HCT116 (cell line): ENCODE results near the gene GORASP1. TPM values are rescaled to one million over a fixed set of nuclear protein-coding genes. Genes with fewer than 3 reads are reported as not detected.

Experiments
- ATAC-seq: fragments of 200-7000 bp; cut with Tn5 transposase; 2 replicates; pipeline ENCODE4 v1.9.1; 2020; ENCODE audit warnings: mild to moderate bottlenecking, moderate library complexity
- BruUV-seq: library from RNA; stranded (reverse); fragments of 400-500 nt; replicated peaks from 2 replicates; lab custom pipeline; 2021; lab: Mats Ljungman, UMichigan
- CTCF ChIA-PET: fragments of 300-600 bp; sonication (Branson Sonifier 250); formaldehyde crosslinking; loops from one replicate; lab custom pipeline; 2021; ENCODE audit warnings: antibody characterized with exemption; lab: Charles Lee
- POLR2A ChIA-PET: fragments of 300-600, 350-600 bp; sonication (Branson Sonifier 250); formaldehyde crosslinking; loops from one replicate; lab custom pipeline; 2021; ENCODE audit warnings: antibody characterized with exemption; lab: Charles Lee
- RAD21 ChIA-PET, 2 experiments: fragments of 300-600 bp; sonication (Branson Sonifier 250); formaldehyde crosslinking; loops; one replicate each; lab custom pipeline; 2023; ENCODE audit warnings: low total read pairs in 2 of 2; ENCODE audit not compliant: uncharacterized antibody in 2 of 2, unreplicated experiment in 2 of 2, low non-redundant PET in 1 of 2; lab: Charles Lee
- DNase-seq: peaks from one replicate; pipeline ENCODE4 v3.0.0-alpha.2; 2010; ENCODE audit warnings: low read depth, low spot score
- H2AFZ ChIP-seq: fragments of 200-600 bp; shearing (Covaris generic), sonication (generic); 2 replicates; pipeline ENCODE4 v1.6.1; 2017; ENCODE audit warnings: low read depth, mixed run types, mixed read lengths, antibody characterized with exemption, low read length; ENCODE audit not compliant: poor library complexity, severe bottlenecking
- H3K27ac ChIP-seq: 2 replicates; pipeline ENCODE4 v1.5.1; 2012; ENCODE audit warnings: low read depth, low read length
- H3K27me3 ChIP-seq: fragments of 200-600 bp; sonication (generic); 2 replicates; pipeline ENCODE4 v1.6.1; 2016; ENCODE audit warnings: mixed run types, low read length, mixed read lengths; ENCODE audit not compliant: insufficient read depth
- H3K36me3 ChIP-seq, 2 experiments: fragments of 200-500 bp in 1 of 2; fragments of 200-600 bp in 1 of 2; sonication (Bioruptor generic) in 1 of 2; sonication (generic) in 1 of 2; 2 replicates each; pipeline versions ENCODE4 v1.5.1 to v1.6.1; 2014 to 2016; ENCODE audit warnings: low read length in 2 of 2, inconsistent platforms in 1 of 2, mixed read lengths in 1 of 2, mixed run types in 1 of 2; ENCODE audit not compliant: insufficient read depth in 2 of 2, control insufficient read depth in 1 of 2
- H3K4me1 ChIP-seq, 2 experiments: fragments of 200-600 bp in 1 of 2; sonication (generic) in 1 of 2; 2 replicates each; pipeline versions ENCODE4 v1.5.1 to v1.6.1; 2012 to 2017; ENCODE audit warnings: low read length in 2 of 2, inconsistent platforms in 1 of 2, mild to moderate bottlenecking in 1 of 2, mixed read lengths in 1 of 2, mixed run types in 1 of 2, moderate library complexity in 1 of 2; ENCODE audit not compliant: insufficient read depth in 2 of 2, control insufficient read depth in 1 of 2
- H3K4me2 ChIP-seq: fragments of 200-600 bp; sonication (generic); 2 replicates; pipeline ENCODE4 v1.6.1; 2017; ENCODE audit warnings: mixed run types, low read length, mixed read lengths
- H3K4me3 ChIP-seq, 2 experiments: fragments of 200-600 bp in 1 of 2; sonication (generic) in 1 of 2; replicated peaks in 1 of 2; 2 replicates each; pipeline ENCODE4 v1.5.1; 2011 to 2016; ENCODE audit warnings: low read length in 2 of 2, control low read depth in 1 of 2, low read depth in 1 of 2, mild to moderate bottlenecking in 1 of 2, mixed read lengths in 1 of 2, mixed run types in 1 of 2
- H3K79me2 ChIP-seq: fragments of 200-600 bp; sonication (generic); 2 replicates; pipeline ENCODE4 v1.6.1; 2017; ENCODE audit warnings: mild to moderate bottlenecking, mixed run types, low read length, moderate library complexity, mixed read lengths; ENCODE audit not compliant: insufficient read depth
- H3K9ac ChIP-seq: fragments of 200-600 bp; sonication (generic); 2 replicates; pipeline ENCODE4 v1.6.1; 2016; ENCODE audit warnings: low read length, mixed read lengths
- H3K9me2 ChIP-seq: fragments of 200-600 bp; sonication (generic), shearing (Covaris generic); 2 replicates; pipeline ENCODE4 v1.6.1; 2017; ENCODE audit warnings: mixed run types, mild to moderate bottlenecking, moderate library complexity; ENCODE audit not compliant: insufficient read depth
- H3K9me3 ChIP-seq, 2 experiments: fragments of 200-500 bp in 1 of 2; fragments of 200-600 bp in 1 of 2; sonication (Bioruptor generic) in 1 of 2; sonication (generic) in 1 of 2; 2 replicates each; pipeline ENCODE4 v1.6.1; 2014 to 2017; ENCODE audit warnings: low read length in 2 of 2, mixed read lengths in 2 of 2, inconsistent platforms in 1 of 2, low read depth in 1 of 2, mild to moderate bottlenecking in 1 of 2, mixed run types in 1 of 2, moderate library complexity in 1 of 2; ENCODE audit not compliant: control insufficient read depth in 1 of 2, insufficient read depth in 1 of 2
- H4K20me1 ChIP-seq: fragments of 200-600 bp; sonication (generic), shearing (Covaris generic); 2 replicates; pipeline ENCODE4 v1.6.1; 2017; ENCODE audit warnings: mixed run types, mild to moderate bottlenecking, moderate library complexity; ENCODE audit not compliant: insufficient read depth
- CBX3 ChIP-seq: IDR thresholded peaks from 2 replicates; pipeline ENCODE4 v1.6.1; 2012; ENCODE audit warnings: low read depth
- EGR1 ChIP-seq: IDR thresholded peaks from 2 replicates; pipeline ENCODE4 v1.6.1; 2012; ENCODE audit warnings: low read depth
- ELF1 ChIP-seq: IDR thresholded peaks from 2 replicates; pipeline ENCODE4 v1.6.1; 2012; ENCODE audit warnings: low read depth, borderline replicate concordance
- EZH2phosphoT487 ChIP-seq: fragments of 200-600 bp; IDR thresholded peaks from 2 replicates; pipeline ENCODE4 v1.6.1; 2018; ENCODE audit warnings: antibody characterized with exemption, borderline replicate concordance
- FOSL1 ChIP-seq: IDR thresholded peaks from 2 replicates; pipeline ENCODE4 v1.6.1; 2012; ENCODE audit warnings: low read depth
- MAX ChIP-seq: IDR thresholded peaks from 2 replicates; pipeline ENCODE4 v1.6.1; 2012
- TCF7L2 ChIP-seq: IDR thresholded peaks from 2 replicates; pipeline ENCODE4 v1.7.0; 2011; ENCODE audit warnings: borderline replicate concordance, inconsistent platforms; ENCODE audit not compliant: insufficient read depth, insufficient read length; ENCODE audit errors: extremely low read depth
- ZBTB33 ChIP-seq: IDR thresholded peaks from 2 replicates; pipeline ENCODE4 v1.6.1; 2011; ENCODE audit warnings: mild to moderate bottlenecking, low read length, moderate library complexity; ENCODE audit not compliant: insufficient replicate concordance; ENCODE audit errors: extremely low read depth
- ZNF274 ChIP-seq: fragments of 200-500 bp; sonication (Bioruptor generic); IDR thresholded peaks from 2 replicates; pipeline ENCODE4 v1.6.1; 2014; ENCODE audit warnings: mild to moderate bottlenecking, low read depth, low read length, inconsistent platforms
- intact Hi-C: fragments of 100-400 bp; cut with micrococcal nuclease; formaldehyde crosslinking; loops from 2 replicates; pipeline ENCODE4 v1.10.0; 2022
- total RNA-seq: library from RNA; stranded (reverse); gene quantifications from one replicate; pipeline ENCODE4 v1.2.1, GENCODE V29; 2021; ENCODE audit not compliant: unreplicated experiment

The GORASP1 gene
- total RNA-seq, 1 experiment from 2014 or later = 38.8 TPM

GRCh38 chr3:39156421-39156820 is 49.0 kb upstream of the GORASP1 start:
- Histone ChIP-seq H3K4me1 (peaks cover 20 to 26% of the 10 kb centered on the region in 2 experiments), H3K9me3 (no peaks in the 10 kb centered on the region), H2AFZ (no peak overlapping the region), H3K4me2 (no peak overlapping the region), H3K9ac (no peak overlapping the region), H3K36me3 (no peaks in the 10 kb centered on the region), H3K9me2 (no peaks in the 10 kb centered on the region), H4K20me1 (peaks cover 4% of the 10 kb centered on the region; the same call in 1 of the 2 replicates), H3K79me2 (peaks cover 12% of the 10 kb centered on the region), H3K4me3 (no peak overlapping the region), H3K27me3 (no peaks in the 10 kb centered on the region), H3K27ac (no peak overlapping the region)
- intact Hi-C loops = no loop called here
- DNase-seq (no peak), ATAC-seq (no peak)
- RAD21 ChIA-PET = no interaction called here
- BruUV-seq = no TSS peak
- POLR2A ChIA-PET = no interaction called here
- CTCF ChIA-PET = no interaction called here
- no peak for TF ChIP-seq TCF7L2
- TF ChIP-seq ZBTB33 = no peak
- no peak for TF ChIP-seq EZH2phosphoT487
- no peak for TF ChIP-seq FOSL1
- TF ChIP-seq MAX = no peak
- TF ChIP-seq CBX3 = no peak
- TF ChIP-seq EGR1 = no peak
- TF ChIP-seq ELF1 = no peak
- TF ChIP-seq ZNF274 = no peak
